ENCODE measurements around the gene DMD.
A peak's percentile ranks its signal among the peaks of the same experiment; 100 is the strongest.
"Not testable (repeated sequence)": the region's sequence is repeated elsewhere in the genome, so short reads cannot be mapped to it uniquely, and the experiment has no call there.

The DMD gene

DNA sequence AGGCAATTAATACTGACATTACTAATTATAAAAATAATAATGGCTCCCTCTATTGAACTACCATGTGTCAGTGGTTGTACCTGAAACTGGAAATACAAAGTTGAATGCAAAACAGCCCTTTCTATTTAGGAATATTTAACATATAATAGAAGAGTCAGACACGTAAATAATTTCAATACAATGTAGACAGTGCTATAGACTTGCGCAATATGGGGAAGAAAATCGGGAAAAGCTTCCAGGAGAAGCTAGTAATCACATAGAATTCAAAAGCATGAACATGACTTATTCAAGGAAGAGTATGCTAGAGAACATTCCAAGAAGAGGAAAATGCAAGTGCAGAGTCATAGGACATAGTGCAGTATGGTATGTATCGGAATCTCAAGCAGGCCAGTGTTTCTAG lies 1730.7 kb downstream of the DMD start:
- DNase-seq: no peak

DNA sequence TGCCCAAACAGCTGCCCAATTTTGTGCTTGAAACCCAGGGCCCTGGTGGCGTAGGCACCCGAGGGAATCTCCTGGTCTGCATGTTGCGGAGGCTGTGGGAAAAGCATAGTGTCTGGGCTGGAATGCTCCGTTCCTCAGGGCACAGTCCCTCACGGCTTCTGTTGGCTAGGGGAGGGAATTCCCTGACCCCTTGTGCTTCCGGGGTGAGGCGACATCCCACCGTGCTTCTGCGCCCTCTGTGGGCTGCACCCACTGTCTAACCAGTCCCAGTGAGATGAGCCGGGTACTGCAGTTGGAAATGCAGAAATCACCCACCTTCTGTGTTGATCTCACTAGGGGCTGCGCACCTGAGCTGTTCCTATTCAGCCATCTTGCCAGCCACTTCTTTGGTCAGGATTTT lies 1740.1 kb downstream of the DMD start:
- DNase-seq: no peak

DNA sequence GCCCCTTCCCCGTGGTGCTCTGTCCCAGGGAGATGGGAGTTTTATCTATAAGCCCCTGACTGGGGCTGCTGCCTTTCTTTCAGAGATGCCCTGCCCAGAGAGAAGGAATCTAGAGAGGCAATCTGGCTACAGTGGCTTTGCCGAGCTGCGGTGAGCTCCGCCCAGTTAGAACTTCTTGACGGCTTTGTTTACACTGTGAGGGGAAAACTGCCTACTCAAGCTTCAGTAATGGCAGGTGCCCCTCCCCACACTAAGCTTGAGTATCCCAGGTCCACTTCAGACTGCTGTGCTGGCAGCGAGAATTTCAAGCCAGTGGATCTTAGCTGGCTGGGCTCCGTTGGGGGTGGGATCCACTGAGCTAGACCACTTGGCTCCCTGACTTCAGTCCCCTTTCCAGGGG lies 1740.6 kb downstream of the DMD start:
- not testable (repeated sequence) for DNase-seq

DNA sequence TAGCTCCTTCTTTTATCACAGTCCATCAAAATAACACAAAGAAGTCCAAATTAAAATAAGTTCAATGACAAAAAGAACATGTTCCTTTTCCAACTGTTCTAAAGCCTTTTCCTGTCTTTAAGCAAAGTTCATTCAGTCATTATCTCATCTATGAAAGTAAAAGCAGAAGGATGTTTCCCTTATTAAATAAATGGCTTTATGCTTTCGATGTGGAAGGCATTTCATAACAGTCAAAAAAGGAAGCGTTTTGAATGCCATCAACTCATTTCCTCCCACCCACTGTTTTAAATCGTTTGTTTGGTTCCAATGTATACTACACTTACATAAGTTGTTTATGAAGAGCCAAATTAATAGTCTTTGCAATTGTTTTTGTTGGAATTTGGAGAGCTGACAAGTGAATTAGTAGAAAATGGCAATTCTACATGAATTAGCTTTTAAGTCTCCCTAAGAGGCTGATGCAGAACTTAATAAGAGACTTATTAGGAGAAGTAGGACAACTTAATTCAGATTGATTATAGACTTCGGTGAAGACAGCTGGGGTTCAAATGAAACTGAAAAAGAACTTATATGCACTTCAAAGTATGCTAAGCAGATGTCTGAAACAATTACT lies 1746.9 kb downstream of the DMD start:
- DNase-seq: no peak

DNA sequence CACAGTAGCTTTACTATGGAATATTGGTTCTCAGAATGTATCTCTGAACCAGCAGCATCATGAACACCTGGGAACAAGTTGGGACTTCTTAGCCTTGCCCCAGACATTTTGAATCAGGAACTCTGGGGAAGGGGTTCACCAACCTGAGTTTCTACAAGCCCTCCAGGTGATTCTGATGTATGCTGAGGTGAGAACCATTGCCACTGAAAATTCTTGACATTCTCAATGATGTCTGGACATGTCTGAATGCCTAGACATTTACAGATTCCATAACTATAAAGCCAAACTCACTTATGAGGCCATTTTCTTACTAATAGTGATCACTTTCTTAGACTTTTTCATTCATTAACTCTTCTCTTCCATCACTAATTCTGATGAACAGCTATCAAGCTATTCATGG lies 1750.1 kb downstream of the DMD start:
- no peak for DNase-seq

DNA sequence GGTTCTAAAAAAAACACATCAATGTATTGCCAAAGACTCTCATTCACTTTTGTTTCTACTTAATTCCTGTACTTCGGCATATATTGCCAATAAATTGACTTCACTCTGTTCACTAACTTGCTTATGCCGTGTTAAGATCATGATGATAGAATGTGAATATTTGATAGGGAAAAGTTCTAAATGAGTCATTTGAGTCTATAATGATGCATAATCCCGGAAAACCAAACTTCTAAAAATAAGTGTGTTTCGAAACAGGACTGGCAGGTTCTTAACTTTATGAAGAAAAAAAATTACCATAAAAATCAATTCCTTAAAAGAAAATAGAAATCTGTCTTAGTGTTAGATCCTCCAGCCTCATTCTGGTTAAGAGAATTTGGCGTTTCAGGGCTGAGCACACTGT lies 1752.0 kb downstream of the DMD start:
- no peak for DNase-seq

DNA sequence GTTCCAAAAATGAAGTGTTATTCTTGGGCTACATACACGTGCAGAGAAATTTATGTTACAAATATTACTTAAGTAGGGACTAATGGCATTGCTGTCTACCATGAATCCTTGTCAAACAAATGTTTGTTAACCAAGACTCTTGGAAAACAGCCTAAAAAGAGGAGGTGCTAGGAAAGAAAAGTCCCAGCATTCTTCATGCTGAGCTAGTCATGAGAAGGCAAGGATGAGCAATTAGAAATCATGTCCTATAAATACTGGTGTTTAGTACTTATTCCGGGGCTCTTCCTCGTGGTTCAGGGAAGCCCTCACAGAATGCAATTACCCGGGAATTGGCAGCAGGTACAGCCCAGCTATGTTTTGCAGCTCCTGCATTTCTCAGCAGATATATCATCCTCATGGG lies 1761.4 kb downstream of the DMD start:
- no peak for DNase-seq

DNA sequence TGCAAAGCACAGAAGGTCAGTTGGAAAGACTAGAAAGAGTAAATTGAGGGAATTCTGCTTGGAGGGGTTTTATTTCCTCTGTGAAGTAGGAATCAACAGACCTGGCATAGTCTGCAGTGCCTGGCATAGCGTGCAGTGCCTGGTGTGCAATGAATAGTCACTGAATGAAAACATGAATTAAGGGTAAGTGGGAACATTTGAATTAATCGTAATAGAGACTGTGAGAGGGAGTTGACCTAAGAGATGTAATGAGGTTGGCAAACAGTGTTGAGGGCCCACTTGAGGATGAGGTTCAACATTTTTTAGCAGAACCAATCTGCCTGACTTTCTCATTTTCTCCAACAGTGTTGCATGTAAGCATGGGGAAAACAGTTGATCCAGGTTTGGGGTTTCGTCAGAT lies 1762.3 kb downstream of the DMD start:
- no peak for DNase-seq

DNA sequence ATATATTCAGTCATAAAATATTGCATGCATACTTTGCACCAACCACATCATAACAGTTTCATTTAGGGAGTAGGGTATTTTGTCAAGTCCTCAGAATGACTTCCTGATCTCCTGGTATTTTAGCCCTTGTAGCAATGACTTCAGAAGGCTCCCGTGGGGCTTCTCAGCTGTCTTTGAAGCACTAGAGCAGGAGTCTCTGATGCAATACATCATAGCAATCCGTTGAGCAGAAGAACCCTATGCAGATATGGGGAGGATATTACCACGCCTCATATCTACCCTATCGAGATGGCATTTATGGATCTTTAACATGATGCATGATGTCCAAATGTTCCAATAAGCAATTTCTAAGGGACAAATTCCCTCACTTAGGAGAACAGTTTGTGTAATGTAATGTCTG lies 1765.8 kb downstream of the DMD start:
- no peak for DNase-seq

DNA sequence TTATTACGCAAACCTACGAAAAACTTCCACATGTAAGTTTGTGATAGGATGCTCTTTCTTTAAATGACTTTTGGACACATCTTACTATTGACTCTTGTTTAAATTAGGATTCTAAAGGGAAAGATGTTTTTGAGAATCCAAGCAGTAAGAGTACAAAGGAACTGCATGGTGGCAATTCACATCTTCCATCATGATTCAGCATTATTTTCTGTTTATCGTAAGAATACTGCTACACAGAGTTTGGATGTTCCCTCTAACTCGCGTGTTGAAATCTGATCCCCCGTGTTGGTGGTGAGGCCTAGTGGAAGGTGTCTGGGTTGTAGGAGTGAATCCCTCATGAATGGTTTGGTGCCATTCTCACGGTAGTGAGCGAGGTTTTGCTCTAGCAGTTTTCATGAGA lies 1767.7 kb downstream of the DMD start:
- DNase-seq: no peak

DNA sequence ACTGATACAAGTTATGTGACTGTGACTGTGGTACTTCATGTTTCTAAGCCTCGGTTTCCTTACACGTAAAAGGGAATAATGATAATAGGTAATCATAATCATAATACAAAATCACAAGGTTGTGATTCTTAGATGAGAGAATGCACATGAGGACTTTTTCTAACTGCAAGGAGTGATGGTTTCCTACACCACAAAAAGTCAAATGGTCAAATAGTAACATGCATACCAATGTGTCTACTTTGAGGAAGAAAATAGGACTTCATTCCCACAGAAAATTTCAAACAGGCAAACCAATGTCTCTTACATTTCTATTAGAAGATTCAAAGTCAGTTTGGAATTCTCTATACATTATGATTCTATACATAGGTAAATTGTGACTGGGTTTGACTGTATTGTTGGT lies 1770.8 kb downstream of the DMD start:
- no peak for DNase-seq

DNA sequence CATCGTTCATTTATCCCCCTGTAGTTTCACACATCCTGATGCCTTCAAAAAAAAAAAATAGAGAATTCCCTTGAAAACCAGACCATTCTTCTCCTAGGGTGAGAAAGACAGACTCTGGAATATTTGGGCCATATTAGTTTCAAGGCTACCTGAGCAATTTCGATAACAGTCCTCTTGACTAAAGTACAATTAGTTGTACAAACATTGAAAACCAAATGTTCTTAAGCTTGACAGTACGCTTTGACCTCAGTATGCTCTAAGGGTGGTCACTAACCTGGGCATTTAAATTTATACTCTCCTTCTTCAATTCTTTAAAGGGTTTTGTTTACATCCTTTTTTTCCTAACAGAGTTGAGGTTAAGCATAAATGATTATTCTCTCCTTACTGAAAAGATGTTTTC lies 1774.9 kb downstream of the DMD start:
- DNase-seq: no peak

DNA sequence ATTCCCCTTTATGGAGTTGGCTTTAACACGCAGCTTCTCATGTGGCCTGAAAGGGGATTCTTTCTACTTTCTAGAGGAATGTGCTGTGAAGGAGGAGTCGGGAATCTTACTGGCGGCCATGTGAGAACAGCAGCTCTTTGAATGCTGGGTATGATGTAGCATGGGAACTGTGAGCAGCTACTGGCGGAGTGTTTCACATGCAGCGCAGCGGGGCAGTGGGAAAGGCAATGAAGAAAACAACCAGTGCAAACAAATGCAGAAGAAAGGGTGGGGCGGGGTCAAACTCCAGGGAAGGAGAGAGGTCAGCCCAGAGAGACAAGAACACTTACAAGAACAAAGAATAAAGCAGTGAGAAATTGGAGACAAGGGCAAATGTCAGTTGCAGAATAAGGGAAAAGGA lies 1775.8 kb downstream of the DMD start:
- no peak for DNase-seq

DNA sequence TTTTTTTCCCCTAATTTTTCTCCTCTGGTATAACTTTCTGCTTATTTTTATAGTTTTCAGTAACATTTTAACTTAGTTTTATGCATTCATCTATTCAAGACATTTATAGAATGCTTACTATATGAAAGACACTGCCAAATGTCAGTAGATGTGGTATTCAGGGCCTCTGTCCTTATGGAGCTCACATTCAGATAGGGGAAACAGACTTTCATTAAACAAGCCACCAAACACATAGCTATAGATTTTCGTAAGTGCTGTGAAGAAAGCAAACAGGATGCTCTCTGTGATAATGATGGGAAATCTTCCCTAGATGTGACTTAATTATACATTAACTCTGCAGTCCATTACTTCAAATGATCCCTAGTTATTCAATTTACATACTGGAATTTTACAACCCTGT lies 1777.5 kb downstream of the DMD start:
- DNase-seq: no peak

DNA sequence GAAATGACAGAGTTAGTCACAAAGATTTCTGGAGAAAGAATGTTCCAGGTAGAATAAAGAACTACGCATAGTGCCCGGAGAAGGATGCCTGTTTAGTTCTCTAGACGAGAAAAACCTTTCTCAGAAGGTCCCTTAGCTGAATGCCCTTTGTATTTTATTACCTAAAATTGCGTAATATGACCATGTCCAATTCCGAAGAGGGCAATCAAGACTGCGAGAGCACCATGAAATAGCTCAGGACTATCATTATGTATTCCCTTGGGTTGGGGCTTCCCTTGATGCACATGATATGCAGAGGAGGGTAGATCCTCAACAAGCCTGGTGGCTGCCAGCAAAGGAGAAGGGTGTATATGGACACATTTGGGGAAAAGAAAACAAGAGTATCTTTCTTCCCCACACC lies 1781.4 kb downstream of the DMD start:
- DNase-seq: no peak

DNA sequence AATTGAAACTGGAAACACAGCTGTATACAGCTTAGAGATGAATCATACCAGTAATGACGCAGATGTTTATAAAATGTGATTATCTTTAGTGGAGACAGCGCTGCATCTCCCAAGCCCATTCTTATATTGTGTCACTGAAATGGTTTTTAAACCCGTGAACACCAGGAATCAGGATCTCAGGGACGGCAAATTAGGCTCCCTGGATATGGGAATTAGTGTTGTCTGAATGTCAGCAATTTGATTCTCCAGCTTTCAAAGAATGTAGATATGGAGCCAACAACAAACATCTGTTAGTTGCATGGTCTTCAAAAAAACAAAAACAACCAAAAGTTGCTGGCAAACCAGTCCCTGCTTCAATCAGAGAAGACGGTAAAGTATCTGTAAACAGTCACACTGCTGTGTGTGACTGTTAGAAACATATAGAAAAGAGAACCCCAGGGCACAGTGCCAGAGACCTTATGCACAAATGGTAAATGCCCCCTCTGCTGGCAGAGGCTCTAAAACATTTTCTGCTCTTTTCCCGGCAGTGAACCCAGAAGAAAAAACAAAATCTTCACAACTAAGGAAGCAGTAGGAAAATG lies 1787.7 kb downstream of the DMD start:
- DNase-seq: peak; percentile 18

DNA sequence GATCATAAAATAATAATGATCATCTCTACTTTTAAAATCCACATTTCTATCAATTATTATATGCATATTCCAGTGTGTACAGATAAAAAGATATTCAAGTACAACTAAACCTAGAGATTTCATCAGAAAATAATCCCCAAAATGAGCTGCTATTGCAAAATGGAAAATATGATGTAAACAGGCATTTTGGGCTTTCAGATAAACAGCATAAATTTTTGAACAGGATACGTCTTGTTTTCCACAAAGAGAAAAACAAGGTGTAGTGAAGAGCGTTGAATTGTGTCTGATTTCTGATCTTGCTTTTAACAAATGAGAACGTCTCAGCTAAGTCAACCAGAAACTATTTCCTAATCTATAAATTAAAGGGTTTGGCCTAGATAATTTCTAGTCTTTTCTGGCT lies 1789.9 kb downstream of the DMD start:
- no peak for DNase-seq

DNA sequence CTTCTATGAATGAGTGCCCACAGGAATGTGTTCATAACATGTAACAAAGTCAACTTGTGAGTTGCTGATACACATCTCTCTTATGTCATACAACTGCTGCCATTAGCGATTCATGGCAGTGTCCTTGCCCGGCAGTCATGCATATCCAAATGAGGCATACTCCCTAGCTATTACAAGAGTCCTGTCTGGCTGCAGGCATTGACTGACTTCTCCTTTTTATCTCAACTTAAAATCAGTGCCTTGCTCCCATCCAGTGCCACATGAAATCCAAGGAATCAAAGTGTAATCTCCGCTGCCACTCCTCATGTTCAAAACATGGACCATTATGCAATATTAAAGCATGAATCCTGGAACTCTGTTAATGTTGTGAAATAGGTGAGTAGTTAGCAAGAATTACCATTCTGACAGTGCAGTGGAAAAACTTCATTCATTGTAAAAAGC lies 1790.6 kb downstream of the DMD start:
- DNase-seq: no peak

DNA sequence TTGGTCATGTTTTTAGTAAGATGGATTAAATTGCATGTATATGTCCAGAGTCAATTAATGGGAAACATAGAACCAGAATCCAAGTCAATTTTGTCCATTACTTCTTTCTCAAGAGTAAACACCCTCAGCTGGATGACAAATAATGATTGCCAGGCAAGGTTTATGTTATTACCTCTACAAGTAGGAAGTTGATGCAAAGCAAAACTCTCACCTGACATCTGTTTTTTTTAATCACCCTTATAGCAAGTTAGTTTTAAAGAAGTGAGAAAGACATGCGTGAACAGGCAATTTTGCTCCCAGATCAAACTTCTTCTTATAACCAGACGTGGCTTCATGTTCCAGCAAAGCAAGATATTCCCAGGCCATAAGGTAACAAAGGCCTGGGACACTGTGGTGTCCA lies 1791.0 kb downstream of the DMD start:
- no peak for DNase-seq

DNA sequence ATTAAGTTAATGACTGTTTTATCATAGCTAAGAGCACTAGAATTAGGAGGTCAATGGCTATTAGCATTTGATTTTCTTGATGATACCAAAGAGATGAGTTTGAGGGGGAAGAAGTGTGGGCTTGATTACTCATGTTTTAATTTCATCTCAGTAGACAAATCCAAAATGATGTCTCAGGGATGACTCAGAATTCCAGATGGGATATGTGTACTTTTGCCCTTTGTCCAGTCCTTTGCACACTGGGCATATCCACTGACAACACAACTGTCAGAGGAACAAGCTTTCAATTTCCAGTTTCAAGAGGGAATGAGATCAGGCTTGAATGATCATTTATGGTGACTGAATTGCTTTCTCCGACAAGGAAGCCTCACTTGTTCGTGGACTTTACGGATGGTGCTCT lies 1814.2 kb downstream of the DMD start:
- DNase-seq: no peak

DNA sequence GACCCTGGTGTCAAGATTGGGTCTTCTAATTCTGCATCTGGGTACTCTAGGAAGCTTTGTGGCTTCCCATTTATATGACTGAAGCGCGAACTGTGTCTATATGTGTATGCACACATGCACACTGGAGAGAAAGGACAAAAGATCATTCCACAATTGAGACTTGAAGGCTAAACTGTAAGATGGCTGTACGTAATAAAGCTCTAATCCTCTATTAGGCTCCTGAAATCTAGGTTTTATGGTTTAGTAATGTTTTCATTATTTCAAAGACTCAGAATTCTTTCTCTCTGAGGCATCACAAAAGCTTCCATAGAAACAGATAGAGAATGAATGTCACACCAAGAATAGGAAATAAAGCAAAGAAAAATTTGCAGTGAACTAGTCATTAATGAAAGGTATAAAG lies 1818.8 kb downstream of the DMD start:
- DNase-seq: no peak

DNA sequence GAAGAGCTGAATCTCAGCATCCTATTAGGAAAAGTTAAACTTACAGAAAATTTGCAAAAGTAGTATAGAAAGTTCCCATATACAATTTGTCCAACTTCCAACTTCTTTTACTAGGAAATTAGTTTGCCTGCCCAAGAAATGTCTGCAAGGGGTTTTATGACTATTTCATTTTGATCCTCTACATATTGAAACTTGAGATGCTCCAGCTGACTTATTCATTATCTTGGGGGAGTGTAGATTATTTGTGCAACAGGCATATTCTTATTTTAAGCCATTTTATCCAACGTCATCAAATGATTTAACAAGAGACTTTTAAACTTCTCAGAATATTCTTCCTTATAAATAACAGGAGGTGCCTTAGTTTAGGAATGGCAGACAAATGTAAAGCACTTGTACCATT lies 1822.4 kb downstream of the DMD start:
- no peak for DNase-seq

DNA sequence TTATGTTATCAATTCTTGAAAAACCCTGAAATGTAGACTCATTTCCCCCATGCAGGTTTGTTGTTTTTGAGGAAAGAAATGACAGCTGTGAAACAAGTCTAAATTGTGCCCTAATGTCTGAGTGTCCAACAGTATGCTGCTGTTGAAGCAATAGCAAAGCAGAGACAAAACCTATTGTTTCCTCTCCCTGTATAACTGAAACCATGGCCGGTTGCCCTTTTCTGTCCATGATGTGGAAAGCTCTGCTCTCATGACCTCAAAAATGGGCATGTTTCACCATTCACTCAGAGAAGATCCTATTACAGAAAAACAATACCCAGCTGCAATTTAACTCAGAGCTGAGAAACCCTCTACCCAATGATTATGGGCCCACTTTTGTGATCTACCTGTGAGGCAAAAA lies 1826.9 kb downstream of the DMD start:
- no peak for DNase-seq

DNA sequence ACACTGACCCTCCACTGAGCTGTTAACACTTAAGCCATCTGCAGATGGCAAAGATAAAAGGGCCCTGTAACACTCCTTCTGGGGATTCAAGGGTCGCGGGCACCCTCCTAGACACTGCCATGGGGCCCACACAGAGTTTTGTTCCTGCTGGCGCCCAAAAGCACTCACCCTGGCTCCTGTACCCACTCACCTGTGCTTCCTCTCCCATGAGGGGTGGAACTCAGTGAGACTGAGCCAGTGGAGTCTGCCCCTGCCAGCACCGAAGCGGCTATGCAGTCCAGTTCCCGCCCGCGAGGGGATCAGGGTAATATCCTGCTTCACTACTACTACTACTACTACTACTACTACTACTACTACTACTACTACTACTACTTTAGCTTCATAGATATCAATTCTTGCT lies 1827.4 kb downstream of the DMD start:
- no peak for DNase-seq

DNA sequence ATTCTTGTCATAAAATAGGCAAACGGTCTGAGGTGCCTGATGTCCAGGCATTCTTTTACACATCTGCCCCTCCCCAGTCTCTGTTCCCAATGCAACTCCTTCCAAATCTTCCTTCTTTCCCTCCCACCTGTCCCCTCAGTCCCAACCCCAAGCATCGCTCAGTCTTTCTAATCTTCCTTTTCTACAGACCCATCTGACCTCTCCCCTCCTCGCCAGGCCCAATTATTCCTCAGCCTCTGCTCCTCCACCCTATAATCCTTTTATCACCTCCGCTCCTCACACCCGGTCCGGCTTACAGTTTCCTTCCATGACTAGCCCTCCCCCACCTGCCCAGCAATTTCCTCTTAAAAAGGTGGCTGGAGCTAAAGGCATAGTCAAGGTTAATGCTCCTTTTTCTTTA lies 1832.4 kb downstream of the DMD start:
- DNase-seq: not testable (repeated sequence)

DNA sequence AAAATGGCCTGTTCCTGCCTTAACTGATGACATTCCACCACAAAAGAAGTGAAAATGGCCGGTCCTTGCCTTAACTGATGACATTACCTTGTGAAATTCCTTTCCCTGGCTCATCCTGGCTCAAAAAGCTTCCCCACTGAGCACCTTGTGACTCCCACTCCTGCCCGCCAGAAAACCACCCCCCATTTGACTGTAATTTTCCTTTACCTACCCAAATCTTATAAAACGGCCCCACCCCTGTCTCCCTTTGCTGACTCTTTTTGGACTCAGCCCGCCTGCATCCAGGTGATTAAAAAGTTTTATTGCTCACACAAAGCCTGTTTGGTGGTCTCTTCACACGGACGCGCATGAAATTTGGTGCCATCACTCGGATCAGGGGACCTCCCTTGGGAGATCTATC lies 1833.5 kb downstream of the DMD start:
- DNase-seq: not testable (repeated sequence)
